K562 (cell line): ENCODE data around the gene KIZ. TPM values are rescaled to one million over a fixed set of nuclear protein-coding genes. Genes with fewer than 3 reads are reported as not detected.
A peak's percentile ranks its signal among the peaks of the same experiment; 100 is the strongest.

Experiments used
- ATAC-seq: fragments of 200-7000 bp; cut with Tn5 transposase; 3 replicates; pipeline ENCODE4 v1.9.1; 2020; ENCODE audit warnings: moderate library complexity
- BruUV-seq: library from RNA; stranded (reverse); fragments of 400-500 nt; replicated peaks from 2 replicates; lab custom pipeline; 2021; lab: Mats Ljungman, UMichigan
- CTCF ChIA-PET: fragments of 300-600 bp; formaldehyde crosslinking; extraction: SDS; loops from one replicate; lab custom pipeline; 2021; ENCODE audit warnings: low intra/inter-chr PET ratio; lab: Yijun Ruan, JAX
- POLR2A ChIA-PET: fragments of 300-600, 350-650 bp; sonication (Branson Sonifier 250); formaldehyde crosslinking; extraction: SDS; loops from one replicate; lab custom pipeline; 2021; ENCODE audit warnings: antibody characterized with exemption, inconsistent platforms; lab: Yijun Ruan, JAX
- DNase-seq, 4 experiments: peaks; one replicate each; pipeline versions ENCODE4 v3.0.0 to v3.0.0-alpha.2; 2011 to 2018; ENCODE audit warnings: low spot score in 3 of 4, mixed read lengths in 3 of 4; ENCODE audit errors: extremely low read depth in 1 of 4
- FAIRE-seq: peaks from 2 replicates; lab custom pipeline; 2011; peaks lifted over from hg19 to GRCh38; lab: Jason Lieb, UNC
- H2AFZ ChIP-seq: 2 replicates; pipeline ENCODE4 v1.6.0; 2011; ENCODE audit warnings: low read depth, low read length, control low read depth, inconsistent platforms
- H3K27ac ChIP-seq: fragments of 200-600 bp; 3 replicates; pipeline ENCODE4 v1.8.0; 2011; ENCODE audit warnings: low read depth, mild to moderate bottlenecking, control low read depth, inconsistent platforms, low read length, moderate library complexity, mixed read lengths; ENCODE audit errors: extremely low read depth
- H3K27me3 ChIP-seq, 2 experiments: fragments of 300-600 bp in 1 of 2; 2 replicates in 1 of 2; 3 replicates in 1 of 2; pipeline versions ENCODE4 v1.6.0 to v1.8.0; 2011; ENCODE audit warnings: inconsistent platforms in 2 of 2, low read length in 2 of 2, mild to moderate bottlenecking in 1 of 2, mixed read lengths in 1 of 2, moderate library complexity in 1 of 2; ENCODE audit not compliant: control insufficient read depth in 2 of 2, insufficient read depth in 2 of 2
- H3K36me3 ChIP-seq: fragments of 300-600 bp; 3 replicates; pipeline ENCODE4 v1.8.0; 2011; ENCODE audit warnings: mild to moderate bottlenecking, low read length, inconsistent platforms; ENCODE audit not compliant: control insufficient read depth, insufficient read depth
- H3K4me1 ChIP-seq, 2 experiments: fragments of 200-600 bp in 1 of 2; replicated peaks in 1 of 2; 2 replicates in 1 of 2; 3 replicates in 1 of 2; pipeline versions ENCODE4 v1.5.1 to v1.8.0; 2011; ENCODE audit warnings: inconsistent platforms in 2 of 2, low read length in 2 of 2, mild to moderate bottlenecking in 1 of 2, mixed read lengths in 1 of 2, moderate library complexity in 1 of 2; ENCODE audit not compliant: control insufficient read depth in 2 of 2, insufficient read depth in 2 of 2
- H3K4me2 ChIP-seq: 2 replicates; pipeline ENCODE4 v1.6.1; 2011; ENCODE audit warnings: low read length, control low read depth, inconsistent platforms, mixed read lengths; ENCODE audit not compliant: insufficient read depth
- H3K4me3 ChIP-seq: fragments of 200-600 bp; sonication (generic), shearing (Covaris generic); 2 replicates; pipeline ENCODE4 v1.5.1; 2016; ENCODE audit warnings: control low read depth, inconsistent platforms
- H3K79me2 ChIP-seq: fragments of 200-600 bp; 3 replicates; pipeline ENCODE4 v1.8.0; 2011; ENCODE audit warnings: low read length, inconsistent platforms; ENCODE audit not compliant: control insufficient read depth, insufficient read depth
- H3K9ac ChIP-seq, 2 experiments: 2 replicates each; pipeline versions ENCODE4 v1.6.0 to v1.6.1; 2011; ENCODE audit warnings: low read depth in 2 of 2, low read length in 2 of 2, control low read depth in 1 of 2, inconsistent platforms in 1 of 2, mild to moderate bottlenecking in 1 of 2, mixed read lengths in 1 of 2; ENCODE audit not compliant: insufficient read depth in 1 of 2
- H3K9me1 ChIP-seq: one replicate; pipeline ENCODE4 v1.6.0; 2011; ENCODE audit warnings: inconsistent platforms, mild to moderate bottlenecking, low read length, moderate library complexity; ENCODE audit not compliant: control insufficient read depth, insufficient read depth
- H3K9me3 ChIP-seq: replicated peaks from 2 replicates; pipeline ENCODE4 v1.5.1; 2011; ENCODE audit warnings: low read depth, low read length, inconsistent platforms; ENCODE audit not compliant: control insufficient read depth, insufficient read depth
- H4K20me1 ChIP-seq: replicated peaks from 2 replicates; pipeline ENCODE4 v1.6.1; 2011; ENCODE audit warnings: low read length, inconsistent platforms, mixed read lengths; ENCODE audit not compliant: control insufficient read depth, insufficient read depth
- CBX8 ChIP-seq: fragments of 200-600 bp; sonication (generic); IDR thresholded peaks from 2 replicates; pipeline ENCODE4 v1.6.1; 2012; ENCODE audit warnings: borderline replicate concordance, mixed run types, low read depth, mild to moderate bottlenecking, moderate library complexity, mixed read lengths, low read length, control low read depth, inconsistent platforms; ENCODE audit not compliant: poor library complexity, severe bottlenecking; ENCODE audit errors: extremely low read depth
- CREM ChIP-seq: IDR thresholded peaks from 2 replicates; pipeline ENCODE4 v1.6.1; 2014; ENCODE audit warnings: antibody characterized with exemption, low read depth
- DIDO1 ChIP-seq: fragments of 450-650 bp; IDR thresholded peaks from 2 replicates; pipeline ENCODE4 v1.6.1; 2016; ENCODE audit warnings: low read depth, missing biosample characterization, missing genetic modification characterization
- FIP1L1 ChIP-seq: fragments of 200-400 bp; formaldehyde crosslinking; IDR thresholded peaks from 2 replicates; pipeline ENCODE4 v1.6.1; 2018; ENCODE audit warnings: mild to moderate bottlenecking, low read depth, low read length; ENCODE audit not compliant: poor library complexity, severe bottlenecking
- NEUROD1 ChIP-seq: fragments of 150-350 bp; IDR thresholded peaks from 2 replicates; pipeline ENCODE4 v1.6.1; 2014; ENCODE audit warnings: borderline replicate concordance, low read length, low read depth; ENCODE audit not compliant: partially characterized antibody
- NFIC ChIP-seq: fragments of 450-650 bp; IDR thresholded peaks from 2 replicates; pipeline ENCODE4 v1.6.1; 2017; ENCODE audit warnings: mild to moderate bottlenecking, inconsistent platforms
- POLR2AphosphoS2 ChIP-seq: IDR thresholded peaks from 2 replicates; pipeline ENCODE4 v1.6.1; 2012; ENCODE audit warnings: low read length, improper control_type of control experiment
- RBM25 ChIP-seq: fragments of 200-400 bp; formaldehyde crosslinking; IDR thresholded peaks from 2 replicates; pipeline ENCODE4 v1.6.1; 2018; ENCODE audit warnings: low read length, low read depth, moderate library complexity; ENCODE audit not compliant: severe bottlenecking
- SREBF2 ChIP-seq: sonication (generic); formaldehyde crosslinking; IDR thresholded peaks from 2 replicates; pipeline ENCODE4 v1.4.0; 2020; ENCODE audit warnings: mild to moderate bottlenecking, missing genetic modification reagents
- ZNF707 ChIP-seq: fragments of 250-450 bp; sonication (Bioruptor Pico); conservative IDR thresholded peaks from 2 replicates; pipeline ENCODE4 v1.8.0; 2022; ENCODE audit warnings: inconsistent platforms, mild to moderate bottlenecking, moderate library complexity
- WGBS: fragments of 100-300 bp; shearing (Covaris generic); methylation state at CpG from one replicate; pipeline ENCODE4 v1.1.6; 2016; ENCODE audit warnings: low coverage, mixed read lengths; ENCODE audit not compliant: insufficient coverage; ENCODE audit errors: missing lambda C conversion rate; 5-methylcytosine and 5-hydroxymethylcytosine counted together
- in situ Hi-C: fragments of 300-500 bp; cut with MboI; formaldehyde crosslinking; loops from 4 replicates; pipeline ENCODE4 v1.15.0; 2018; ENCODE audit warnings: inconsistent platforms, mixed read lengths
- intact Hi-C: fragments of 100-400 bp; cut with micrococcal nuclease; formaldehyde crosslinking; loops from 2 replicates; pipeline ENCODE4 v1.14.2; 2022
- polyA plus RNA-seq, 8 experiments: library from polyadenylated mRNA; depleted of rRNA in 4 of 8; stranded (reverse) in 5 of 8; unstranded in 3 of 8; fragments of >200 nt; fragmentation: Nextera tagmentation in 2 of 8; fragmentation: Illumina TruSeq in 1 of 8; extraction: Ambion mirVana in 2 of 8; extraction: Trizol in 1 of 8; gene quantifications; 2 replicates each; pipeline versions ENCODE4 v1.2.1 to v1.2.3, GENCODE V29; 2011 to 2014; ENCODE audit warnings: inconsistent platforms in 1 of 8, missing spikeins in 1 of 8
- total RNA-seq, 7 experiments: library from RNA; depleted of rRNA in 6 of 7; stranded (reverse); fragments of >200 nt in 6 of 7; fragmentation: Illumina TruSeq in 2 of 7; extraction: Trizol in 2 of 7; gene quantifications; 2 replicates each; pipeline versions ENCODE4 v1.2.1 to v1.2.3, GENCODE V29; 2011 to 2021; ENCODE audit warnings: low replicate concordance in 1 of 7
- TF ChIP-seq, protein P1 (sequence below): fragments of 450-650 bp; IDR thresholded peaks from 2 replicates; pipeline ENCODE4 v1.6.1; 2016; ENCODE audit warnings: mild to moderate bottlenecking
- TF ChIP-seq, protein P2 (sequence below): fragments of 250-450 bp; sonication (Bioruptor Pico); IDR thresholded peaks from 2 replicates; pipeline ENCODE4 v1.8.0; 2021; ENCODE audit warnings: moderate library complexity, mild to moderate bottlenecking, inconsistent platforms

The KIZ gene
- total and polyA plus RNA-seq, 9 of the 15 experiments (the other 6 are each of a cell fraction or from before 2014, with no cell fraction given), result 4.9 to 21.1 (median 13.5) TPM

- no peak overlapping the region for H3K4me3 ChIP-seq
- FAIRE-seq, result no peak
- no TSS peak for BruUV-seq
- no peak overlapping the region for H3K9ac ChIP-seq
- no peaks in the 10 kb centered on the region for H3K27me3 ChIP-seq
- no peaks in the 10 kb centered on the region for H3K79me2 ChIP-seq
- in situ Hi-C loops, result no loop called here
- ATAC-seq, result no peak
- intact Hi-C loops, result no loop called here
- TF ChIP-seq NFIC, result no peak
- no peak for TF ChIP-seq NEUROD1
- no peak for TF ChIP-seq CBX8
- no peak for TF ChIP-seq FIP1L1
- CTCF ChIA-PET, result no interaction called here
- H3K27ac ChIP-seq, result no peak overlapping the region
- H2AFZ ChIP-seq, result no peak overlapping the region
- H3K9me1 ChIP-seq, result no peaks in the 10 kb centered on the region
- POLR2A ChIA-PET, result no interaction called here
- no peaks in the 10 kb centered on the region for H3K4me1 ChIP-seq
- no peaks in the 10 kb centered on the region for H3K9me3 ChIP-seq
- H3K36me3 ChIP-seq, result no peaks in the 10 kb centered on the region
- no peaks in the 10 kb centered on the region for H4K20me1 ChIP-seq
- no peak for DNase-seq
- no peak overlapping the region for H3K4me2 ChIP-seq
These were observed 49.6 kb downstream of the KIZ start for GRCh38 chr20:21175433-21175832.

DNA sequence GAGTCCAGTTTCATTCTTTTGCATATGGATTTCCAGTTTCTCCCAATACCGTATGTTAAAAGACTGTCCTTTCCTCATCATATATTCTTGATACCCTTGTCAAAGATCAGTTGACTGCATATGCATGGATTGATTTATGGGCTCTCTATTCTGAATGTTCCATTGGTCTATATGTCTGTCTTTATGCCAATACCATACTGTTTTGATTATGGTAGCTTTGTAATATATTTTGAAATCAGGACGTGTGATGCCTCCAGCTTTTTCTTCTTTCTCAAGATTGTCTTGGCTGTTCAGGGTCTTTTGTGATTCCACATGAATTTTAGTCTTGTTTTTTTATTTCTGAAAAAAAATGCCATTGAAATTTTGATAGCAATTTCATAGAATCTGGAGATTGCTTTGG is 51.9 kb downstream of the KIZ start:
- ATAC-seq (no peak), DNase-seq (no peak)
- no TSS peak for BruUV-seq
- no peak for TF ChIP-seq POLR2AphosphoS2
- TF ChIP-seq, protein P1, sequence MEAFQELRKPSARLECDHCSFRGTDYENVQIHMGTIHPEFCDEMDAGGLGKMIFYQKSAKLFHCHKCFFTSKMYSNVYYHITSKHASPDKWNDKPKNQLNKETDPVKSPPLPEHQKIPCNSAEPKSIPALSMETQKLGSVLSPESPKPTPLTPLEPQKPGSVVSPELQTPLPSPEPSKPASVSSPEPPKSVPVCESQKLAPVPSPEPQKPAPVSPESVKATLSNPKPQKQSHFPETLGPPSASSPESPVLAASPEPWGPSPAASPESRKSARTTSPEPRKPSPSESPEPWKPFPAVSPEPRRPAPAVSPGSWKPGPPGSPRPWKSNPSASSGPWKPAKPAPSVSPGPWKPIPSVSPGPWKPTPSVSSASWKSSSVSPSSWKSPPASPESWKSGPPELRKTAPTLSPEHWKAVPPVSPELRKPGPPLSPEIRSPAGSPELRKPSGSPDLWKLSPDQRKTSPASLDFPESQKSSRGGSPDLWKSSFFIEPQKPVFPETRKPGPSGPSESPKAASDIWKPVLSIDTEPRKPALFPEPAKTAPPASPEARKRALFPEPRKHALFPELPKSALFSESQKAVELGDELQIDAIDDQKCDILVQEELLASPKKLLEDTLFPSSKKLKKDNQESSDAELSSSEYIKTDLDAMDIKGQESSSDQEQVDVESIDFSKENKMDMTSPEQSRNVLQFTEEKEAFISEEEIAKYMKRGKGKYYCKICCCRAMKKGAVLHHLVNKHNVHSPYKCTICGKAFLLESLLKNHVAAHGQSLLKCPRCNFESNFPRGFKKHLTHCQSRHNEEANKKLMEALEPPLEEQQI, result no peak
- TF ChIP-seq, protein P2, sequence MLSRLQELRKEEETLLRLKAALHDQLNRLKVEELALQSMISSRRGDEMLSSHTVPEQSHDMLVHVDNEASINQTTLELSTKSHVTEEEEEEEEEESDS, result no peak
- peak; percentile 88 for TF ChIP-seq RBM25
- no peak for TF ChIP-seq ZNF707 (CRISPR knock-in tag)
- no peak for TF ChIP-seq DIDO1 (tag)
- no peak for TF ChIP-seq SREBF2 (CRISPR knock-in tag)
- TF ChIP-seq CREM, result no peak

More for the DNA sequence above, 51.9 kb downstream of the KIZ start:
- Histone ChIP-seq H3K9ac (no peak overlapping the region), H3K4me2 (no peak overlapping the region), H3K79me2 (no peaks in the 10 kb centered on the region), H3K36me3 (no peaks in the 10 kb centered on the region), H3K27me3 (no peaks in the 10 kb centered on the region), H3K4me3 (no peak overlapping the region), H2AFZ (no peak overlapping the region), H4K20me1 (no peaks in the 10 kb centered on the region), H3K9me3 (no peaks in the 10 kb centered on the region), H3K4me1 (no peaks in the 10 kb centered on the region; a peak in 1 of 5 replicates), H3K27ac (no peak overlapping the region), H3K9me1 (no peaks in the 10 kb centered on the region)
- in situ Hi-C loops (no loop called here), intact Hi-C loops (no loop called here)
- WGBS, result 45% methylated on average over 2 of the region's 2 CpGs
- CTCF ChIA-PET, result no interaction called here
- FAIRE-seq, result no peak
- POLR2A ChIA-PET, result no interaction called here
